Measurements from ENCODE around the gene TRIM9.

DNA sequence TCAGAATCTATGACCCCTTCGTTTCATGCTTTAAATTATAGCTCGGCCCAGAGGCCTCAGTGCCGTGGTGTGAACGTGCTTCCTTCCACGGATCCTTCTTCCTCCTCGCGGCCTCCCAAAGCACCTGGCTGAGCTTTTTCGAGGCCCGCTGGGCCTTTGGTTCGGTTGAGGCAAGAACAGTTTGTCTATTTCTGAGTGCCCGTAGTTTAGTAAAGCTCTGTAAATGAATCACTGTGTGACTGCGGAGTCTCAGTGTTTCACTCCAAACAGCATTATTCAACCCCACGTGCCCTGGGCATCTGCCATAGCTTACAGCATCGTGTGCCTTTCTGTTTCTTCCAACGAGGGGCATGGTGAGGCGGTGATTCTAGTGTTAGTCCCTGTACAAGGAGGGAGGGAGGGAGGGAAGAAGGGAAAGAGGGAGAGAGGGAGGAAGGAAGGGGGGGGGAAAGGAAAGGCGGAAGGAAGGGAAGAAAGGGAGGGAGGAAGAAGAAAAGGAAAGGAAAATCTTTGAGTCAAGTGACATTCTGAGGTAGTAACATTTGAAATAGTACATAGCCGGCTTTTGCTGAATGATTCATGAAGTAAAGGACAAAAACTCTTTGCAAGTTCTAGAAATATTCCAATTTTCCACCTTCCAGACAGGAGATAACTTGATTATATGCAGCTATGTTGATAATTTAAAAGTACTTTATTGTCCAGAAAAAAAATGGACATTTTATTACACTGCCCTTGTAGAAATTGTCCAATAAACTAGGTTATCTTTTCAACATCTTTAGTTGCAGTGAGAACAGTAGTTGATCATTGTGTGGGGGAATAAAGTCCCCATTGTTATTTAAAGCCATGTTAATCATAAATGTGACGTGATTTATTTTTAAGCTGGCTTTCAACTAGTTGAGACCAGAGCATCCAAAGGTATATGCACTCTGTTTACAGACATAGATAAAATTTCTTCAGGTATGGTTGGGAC lies 1.2 kb upstream of the TRIM9 start:
- TF ChIP-seq, protein P1, sequence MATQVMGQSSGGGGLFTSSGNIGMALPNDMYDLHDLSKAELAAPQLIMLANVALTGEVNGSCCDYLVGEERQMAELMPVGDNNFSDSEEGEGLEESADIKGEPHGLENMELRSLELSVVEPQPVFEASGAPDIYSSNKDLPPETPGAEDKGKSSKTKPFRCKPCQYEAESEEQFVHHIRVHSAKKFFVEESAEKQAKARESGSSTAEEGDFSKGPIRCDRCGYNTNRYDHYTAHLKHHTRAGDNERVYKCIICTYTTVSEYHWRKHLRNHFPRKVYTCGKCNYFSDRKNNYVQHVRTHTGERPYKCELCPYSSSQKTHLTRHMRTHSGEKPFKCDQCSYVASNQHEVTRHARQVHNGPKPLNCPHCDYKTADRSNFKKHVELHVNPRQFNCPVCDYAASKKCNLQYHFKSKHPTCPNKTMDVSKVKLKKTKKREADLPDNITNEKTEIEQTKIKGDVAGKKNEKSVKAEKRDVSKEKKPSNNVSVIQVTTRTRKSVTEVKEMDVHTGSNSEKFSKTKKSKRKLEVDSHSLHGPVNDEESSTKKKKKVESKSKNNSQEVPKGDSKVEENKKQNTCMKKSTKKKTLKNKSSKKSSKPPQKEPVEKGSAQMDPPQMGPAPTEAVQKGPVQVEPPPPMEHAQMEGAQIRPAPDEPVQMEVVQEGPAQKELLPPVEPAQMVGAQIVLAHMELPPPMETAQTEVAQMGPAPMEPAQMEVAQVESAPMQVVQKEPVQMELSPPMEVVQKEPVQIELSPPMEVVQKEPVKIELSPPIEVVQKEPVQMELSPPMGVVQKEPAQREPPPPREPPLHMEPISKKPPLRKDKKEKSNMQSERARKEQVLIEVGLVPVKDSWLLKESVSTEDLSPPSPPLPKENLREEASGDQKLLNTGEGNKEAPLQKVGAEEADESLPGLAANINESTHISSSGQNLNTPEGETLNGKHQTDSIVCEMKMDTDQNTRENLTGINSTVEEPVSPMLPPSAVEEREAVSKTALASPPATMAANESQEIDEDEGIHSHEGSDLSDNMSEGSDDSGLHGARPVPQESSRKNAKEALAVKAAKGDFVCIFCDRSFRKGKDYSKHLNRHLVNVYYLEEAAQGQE (IDR thresholded peaks at IDR 0.05; ENCODE audit: unreplicated experiment) = no peak
- TF ChIP-seq, protein P2, sequence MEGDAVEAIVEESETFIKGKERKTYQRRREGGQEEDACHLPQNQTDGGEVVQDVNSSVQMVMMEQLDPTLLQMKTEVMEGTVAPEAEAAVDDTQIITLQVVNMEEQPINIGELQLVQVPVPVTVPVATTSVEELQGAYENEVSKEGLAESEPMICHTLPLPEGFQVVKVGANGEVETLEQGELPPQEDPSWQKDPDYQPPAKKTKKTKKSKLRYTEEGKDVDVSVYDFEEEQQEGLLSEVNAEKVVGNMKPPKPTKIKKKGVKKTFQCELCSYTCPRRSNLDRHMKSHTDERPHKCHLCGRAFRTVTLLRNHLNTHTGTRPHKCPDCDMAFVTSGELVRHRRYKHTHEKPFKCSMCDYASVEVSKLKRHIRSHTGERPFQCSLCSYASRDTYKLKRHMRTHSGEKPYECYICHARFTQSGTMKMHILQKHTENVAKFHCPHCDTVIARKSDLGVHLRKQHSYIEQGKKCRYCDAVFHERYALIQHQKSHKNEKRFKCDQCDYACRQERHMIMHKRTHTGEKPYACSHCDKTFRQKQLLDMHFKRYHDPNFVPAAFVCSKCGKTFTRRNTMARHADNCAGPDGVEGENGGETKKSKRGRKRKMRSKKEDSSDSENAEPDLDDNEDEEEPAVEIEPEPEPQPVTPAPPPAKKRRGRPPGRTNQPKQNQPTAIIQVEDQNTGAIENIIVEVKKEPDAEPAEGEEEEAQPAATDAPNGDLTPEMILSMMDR (conservative IDR thresholded peaks at IDR 0.05; ENCODE audit: low read depth in 2 of 2) = no peak
- TF ChIP-seq, protein P3, sequence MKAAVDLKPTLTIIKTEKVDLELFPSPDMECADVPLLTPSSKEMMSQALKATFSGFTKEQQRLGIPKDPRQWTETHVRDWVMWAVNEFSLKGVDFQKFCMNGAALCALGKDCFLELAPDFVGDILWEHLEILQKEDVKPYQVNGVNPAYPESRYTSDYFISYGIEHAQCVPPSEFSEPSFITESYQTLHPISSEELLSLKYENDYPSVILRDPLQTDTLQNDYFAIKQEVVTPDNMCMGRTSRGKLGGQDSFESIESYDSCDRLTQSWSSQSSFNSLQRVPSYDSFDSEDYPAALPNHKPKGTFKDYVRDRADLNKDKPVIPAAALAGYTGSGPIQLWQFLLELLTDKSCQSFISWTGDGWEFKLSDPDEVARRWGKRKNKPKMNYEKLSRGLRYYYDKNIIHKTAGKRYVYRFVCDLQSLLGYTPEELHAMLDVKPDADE (IDR thresholded peaks at IDR 0.05) = no peak
- TF ChIP-seq POLR2AphosphoS5 (IDR thresholded peaks at IDR 0.05; ENCODE audit: low read depth) (no peak), EZH2phosphoT487 (IDR thresholded peaks at IDR 0.05; ENCODE audit: unreplicated experiment) (no peak), JUNB (IDR thresholded peaks at IDR 0.05; ENCODE audit: unreplicated experiment) (no peak), EZH2 (IDR thresholded peaks at IDR 0.05; ENCODE audit: low read depth, unreplicated experiment) (no peak), NANOG (IDR thresholded peaks at IDR 0.05; ENCODE audit: borderline replicate concordance) (no peak), CREB1 (CRISPR knock-in tag; IDR thresholded peaks at IDR 0.05; ENCODE audit: low read depth) (no peak), ZNF331 (CRISPR knock-in tag; IDR thresholded peaks at IDR 0.05; ENCODE audit: low read depth) (no peak), STAT1 (IDR thresholded peaks at IDR 0.05; ENCODE audit: unreplicated experiment) (no peak)
